Measurements from ENCODE around the gene RMC1. TPM values are rescaled to one million over a fixed set of nuclear protein-coding genes. Genes with fewer than 3 reads are reported as not detected.
A peak's percentile ranks its signal among the peaks of the same experiment; 100 is the strongest.

The RMC1 gene
- total and polyA plus RNA-seq, 2 experiments from 2014 or later, result 10.4 to 28.0 TPM

DNA sequence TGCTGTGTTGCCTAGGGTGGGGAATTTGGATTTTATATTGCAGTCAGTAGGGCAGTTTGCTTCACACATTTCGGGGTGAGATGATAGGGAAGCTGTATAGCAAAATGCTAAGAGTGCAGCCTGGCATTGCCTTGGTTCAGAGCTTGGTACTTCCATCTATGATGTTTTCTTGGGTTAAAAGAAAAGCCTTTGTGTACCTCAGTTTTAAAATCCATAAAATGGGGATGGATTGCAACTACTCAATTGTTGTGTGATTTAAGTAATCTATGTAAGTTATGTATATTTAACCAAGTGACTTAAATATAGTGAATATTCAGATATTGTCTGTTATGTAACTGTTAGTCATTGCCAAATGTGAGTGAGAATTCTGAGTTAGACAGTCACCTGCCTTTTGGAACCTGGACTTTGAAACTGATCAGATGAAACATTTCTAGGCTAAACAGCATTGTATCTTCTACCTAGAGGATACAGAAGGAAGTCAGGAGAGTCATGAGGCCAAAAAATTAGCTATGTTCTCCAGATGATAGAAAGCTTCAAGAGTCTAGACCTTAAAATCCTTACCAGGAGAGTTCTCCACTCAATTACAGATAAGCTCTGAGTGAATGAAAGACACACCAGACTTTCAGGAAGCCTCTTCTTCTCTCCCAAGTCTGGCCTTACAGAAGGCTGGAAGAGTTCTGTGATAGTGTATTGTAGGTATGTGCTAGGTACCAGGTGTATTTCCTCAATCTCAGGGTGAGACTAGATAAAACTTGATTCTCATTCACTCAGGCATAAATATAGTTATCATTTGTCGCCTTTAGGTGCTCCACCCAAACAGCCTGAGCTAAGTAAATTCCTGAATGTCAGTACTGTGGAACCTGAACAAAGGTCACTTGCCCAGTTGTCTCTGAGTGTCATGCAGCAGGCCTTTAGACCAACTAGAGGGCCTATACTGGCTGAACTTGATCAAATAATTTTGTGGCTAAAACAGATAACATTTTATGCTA, 42.7 kb upstream of the RMC1 start:
- Histone ChIP-seq H3K27ac (peak overlapping the region; percentile 34), H3K27me3 (no peaks in the 10 kb centered on the region), H3K4me3 (no peak overlapping the region), H3K36me3 (peaks cover 28% of the 10 kb centered on the region), H3K4me1 (ENCODE audit: low read depth) (peaks cover 9% of the 10 kb centered on the region), H3K9me3 (ENCODE audit: low read depth) (no peaks in the 10 kb centered on the region)
- DNase-seq (ENCODE audit: low read depth in 1 of 2, low spot score in 1 of 2), result no peak
- TF ChIP-seq, protein P1, sequence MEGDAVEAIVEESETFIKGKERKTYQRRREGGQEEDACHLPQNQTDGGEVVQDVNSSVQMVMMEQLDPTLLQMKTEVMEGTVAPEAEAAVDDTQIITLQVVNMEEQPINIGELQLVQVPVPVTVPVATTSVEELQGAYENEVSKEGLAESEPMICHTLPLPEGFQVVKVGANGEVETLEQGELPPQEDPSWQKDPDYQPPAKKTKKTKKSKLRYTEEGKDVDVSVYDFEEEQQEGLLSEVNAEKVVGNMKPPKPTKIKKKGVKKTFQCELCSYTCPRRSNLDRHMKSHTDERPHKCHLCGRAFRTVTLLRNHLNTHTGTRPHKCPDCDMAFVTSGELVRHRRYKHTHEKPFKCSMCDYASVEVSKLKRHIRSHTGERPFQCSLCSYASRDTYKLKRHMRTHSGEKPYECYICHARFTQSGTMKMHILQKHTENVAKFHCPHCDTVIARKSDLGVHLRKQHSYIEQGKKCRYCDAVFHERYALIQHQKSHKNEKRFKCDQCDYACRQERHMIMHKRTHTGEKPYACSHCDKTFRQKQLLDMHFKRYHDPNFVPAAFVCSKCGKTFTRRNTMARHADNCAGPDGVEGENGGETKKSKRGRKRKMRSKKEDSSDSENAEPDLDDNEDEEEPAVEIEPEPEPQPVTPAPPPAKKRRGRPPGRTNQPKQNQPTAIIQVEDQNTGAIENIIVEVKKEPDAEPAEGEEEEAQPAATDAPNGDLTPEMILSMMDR (IDR thresholded peaks at IDR 0.05; ENCODE audit: low read depth, low read length), result no peak

DNA sequence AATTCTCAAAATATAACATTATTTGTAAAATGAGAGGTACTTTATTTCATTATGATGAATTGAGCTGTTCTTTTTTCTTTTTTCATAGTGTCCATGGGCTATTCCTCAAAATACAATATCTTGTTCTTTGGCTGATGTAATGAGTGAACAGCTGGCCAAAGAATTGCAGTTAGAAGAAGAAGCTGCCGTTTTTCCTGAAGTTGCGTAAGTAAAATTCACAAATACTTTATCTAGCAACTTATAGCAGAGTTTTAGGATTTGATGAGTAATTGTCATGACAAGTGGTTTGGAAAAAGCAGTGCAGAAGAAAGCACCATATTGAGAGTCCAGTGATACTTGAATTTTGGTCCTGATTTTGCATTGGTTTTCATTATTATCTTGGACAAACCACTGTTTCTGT, 40.4 kb upstream of the RMC1 start:
- peak in 1 of 2 donors; percentile 42 for DNase-seq (ENCODE audit: low read depth in 1 of 2, low spot score in 1 of 2)
- Histone ChIP-seq H3K4me1 (ENCODE audit: low read depth) (peaks cover 9% of the 10 kb centered on the region), H3K27ac (no peak overlapping the region), H3K9me3 (ENCODE audit: low read depth) (no peaks in the 10 kb centered on the region), H3K36me3 (peaks cover 44% of the 10 kb centered on the region), H3K27me3 (no peaks in the 10 kb centered on the region), H3K4me3 (no peak overlapping the region)
- TF ChIP-seq, protein P1 (IDR thresholded peaks at IDR 0.05; ENCODE audit: low read depth, low read length), result no peak

DNA sequence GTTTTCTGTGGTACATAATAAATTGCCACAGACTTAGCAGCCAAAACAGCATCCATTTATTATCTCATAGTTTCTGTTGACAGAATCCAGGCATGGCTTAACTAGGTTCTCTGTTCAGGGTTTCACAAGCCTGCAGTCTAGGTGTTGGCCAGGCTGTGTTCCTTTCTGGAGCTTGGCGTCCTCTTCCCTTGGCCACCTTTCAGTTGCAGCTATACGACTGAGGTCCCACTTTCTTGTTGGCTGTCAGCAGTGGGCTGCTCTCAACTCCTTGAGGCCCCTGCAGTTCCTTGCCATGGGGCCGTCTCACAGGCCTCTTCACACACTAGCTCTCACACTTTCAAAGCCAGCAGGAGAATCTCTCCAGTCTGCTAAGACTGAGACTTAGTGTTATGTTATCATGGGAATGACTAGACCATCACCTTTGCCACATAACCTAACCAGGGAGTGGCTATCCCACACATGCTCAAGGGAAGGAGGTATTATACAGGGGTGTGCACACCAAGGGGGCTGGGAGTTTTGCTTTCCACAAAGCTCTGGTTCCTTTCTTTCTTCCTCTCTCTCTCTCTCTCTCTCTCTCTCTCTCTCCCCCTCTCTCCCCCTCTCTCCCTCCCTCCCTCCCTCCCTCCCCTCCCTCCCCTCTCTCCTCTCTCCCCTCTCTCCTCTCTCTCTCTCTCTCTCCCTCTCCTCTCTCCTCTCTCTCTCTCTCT, 34.4 kb upstream of the RMC1 start:
- Histone ChIP-seq H3K9me3 (ENCODE audit: low read depth) (no peaks in the 10 kb centered on the region), H3K27me3 (no peaks in the 10 kb centered on the region), H3K36me3 (peaks cover 69% of the 10 kb centered on the region), H3K4me3 (no peak overlapping the region), H3K4me1 (ENCODE audit: low read depth) (no peaks in the 10 kb centered on the region), H3K27ac (no peak overlapping the region)
- TF ChIP-seq, protein P1 (IDR thresholded peaks at IDR 0.05; ENCODE audit: low read depth, low read length), result no peak
- DNase-seq (ENCODE audit: low read depth in 1 of 2, low spot score in 1 of 2), result no peak

DNA sequence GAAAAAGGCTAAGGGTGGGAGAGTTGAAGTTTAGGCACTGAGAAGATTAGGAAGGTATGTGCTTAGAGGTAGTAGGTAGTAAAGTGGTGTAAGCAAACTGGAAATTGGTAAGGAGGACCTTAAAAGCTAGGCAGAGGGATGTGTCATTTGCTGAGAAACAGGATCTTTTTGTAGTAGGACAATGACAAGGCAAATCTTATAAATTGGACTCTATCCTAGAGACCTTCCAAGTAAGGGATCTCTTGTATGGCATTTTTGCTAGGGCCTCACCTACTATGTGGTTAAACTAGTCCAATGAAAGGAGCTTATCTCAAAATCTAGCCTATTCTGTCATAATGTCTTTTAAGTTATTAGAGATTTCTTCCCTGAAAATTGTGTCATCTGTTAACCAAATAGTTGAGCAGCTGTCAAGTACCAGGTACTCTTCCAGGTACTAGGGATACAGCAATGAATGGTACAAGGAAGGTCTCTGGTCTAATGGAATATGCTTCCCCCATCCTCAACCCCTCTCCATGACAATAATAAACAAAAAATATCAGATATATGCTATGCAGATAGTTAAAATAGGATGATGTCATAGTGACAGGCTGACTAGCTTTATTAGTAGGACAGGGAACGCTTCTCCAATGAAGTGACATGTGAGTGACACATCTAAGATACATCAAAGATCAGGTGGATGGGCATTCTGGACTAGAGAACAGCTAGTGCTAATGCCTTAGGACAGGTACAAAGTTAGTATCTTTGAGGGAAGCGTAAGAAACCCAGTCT, 32.5 kb upstream of the RMC1 start:
- H3K27me3 ChIP-seq, result no peaks in the 10 kb centered on the region
- DNase-seq (ENCODE audit: low read depth in 1 of 2, low spot score in 1 of 2), result no peak

DNA sequence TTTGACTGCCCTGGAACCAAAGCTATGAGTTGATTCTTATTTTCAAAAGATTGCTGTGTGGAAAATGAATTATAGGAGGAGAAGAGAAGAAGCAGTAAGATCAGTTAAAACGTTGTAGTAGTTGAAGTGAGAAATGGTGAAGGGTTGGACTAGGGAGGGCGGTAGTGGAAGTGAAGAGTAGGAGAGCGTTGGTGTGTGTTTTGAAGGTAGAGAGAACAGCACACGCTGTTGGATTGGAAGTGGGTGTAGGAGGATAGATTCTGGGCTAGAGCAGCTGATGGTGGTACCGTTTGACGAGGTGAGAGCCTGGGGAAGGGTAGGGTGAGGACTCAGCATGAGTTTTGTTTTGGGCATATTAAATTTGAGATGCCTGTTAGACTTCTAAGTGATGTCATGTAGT, 31.8 kb upstream of the RMC1 start:
- peaks cover 69% of the 10 kb centered on the region for H3K36me3 ChIP-seq
- no peak for DNase-seq (ENCODE audit: low read depth in 1 of 2, low spot score in 1 of 2)
- H3K4me1 ChIP-seq (ENCODE audit: low read depth), result no peaks in the 10 kb centered on the region
- no peaks in the 10 kb centered on the region for H3K9me3 ChIP-seq (ENCODE audit: low read depth)
- H3K27me3 ChIP-seq, result no peaks in the 10 kb centered on the region
- no peak overlapping the region for H3K27ac ChIP-seq
- TF ChIP-seq, protein P1 (IDR thresholded peaks at IDR 0.05; ENCODE audit: low read depth, low read length), result no peak
- H3K4me3 ChIP-seq, result no peak overlapping the region

More for the DNA sequence above, 32.5 kb upstream of the RMC1 start:
- no peak overlapping the region for H3K4me3 ChIP-seq
- TF ChIP-seq, protein P1 (IDR thresholded peaks at IDR 0.05; ENCODE audit: low read depth, low read length), result no peak
- peaks cover 68% of the 10 kb centered on the region for H3K36me3 ChIP-seq
- no peaks in the 10 kb centered on the region for H3K9me3 ChIP-seq (ENCODE audit: low read depth)
- no peaks in the 10 kb centered on the region for H3K4me1 ChIP-seq (ENCODE audit: low read depth)
- no peak overlapping the region for H3K27ac ChIP-seq
